H9 (cell line): ENCODE measurements around the gene EHBP1. TPM values are rescaled to one million over a fixed set of nuclear protein-coding genes. Genes with fewer than 3 reads are reported as not detected.

Experiments
- DNase-seq: peaks from one replicate; pipeline ENCODE4 v3.0.0-alpha.2; 2017
- H2AFZ ChIP-seq: one replicate; pipeline ENCODE4 v1.6.1; 2013; ENCODE audit warnings: mild to moderate bottlenecking, low read length, control low read depth, moderate library complexity
- H2AK5ac ChIP-seq: 2 replicates; pipeline ENCODE4 v1.6.1; 2013; ENCODE audit warnings: low read length, control low read depth, mixed read lengths; ENCODE audit not compliant: insufficient read length
- H2BK120ac ChIP-seq: one replicate; pipeline ENCODE4 v1.6.1; 2013; ENCODE audit warnings: low read depth, mild to moderate bottlenecking, low read length, control low read depth, inconsistent platforms; ENCODE audit not compliant: poor library complexity, severe bottlenecking
- H2BK12ac ChIP-seq: 2 replicates; pipeline ENCODE4 v1.6.1; 2013; ENCODE audit warnings: low read length, control low read depth, mixed read lengths, low read depth; ENCODE audit not compliant: insufficient read length
- H2BK15ac ChIP-seq: 2 replicates; pipeline ENCODE4 v1.6.1; 2013; ENCODE audit warnings: low read depth, low read length, control low read depth
- H2BK20ac ChIP-seq: one replicate; pipeline ENCODE4 v1.6.1; 2013; ENCODE audit warnings: low read depth, mild to moderate bottlenecking, low read length, control low read depth, inconsistent platforms; ENCODE audit not compliant: poor library complexity, severe bottlenecking
- H2BK5ac ChIP-seq: 2 replicates; pipeline ENCODE4 v1.6.1; 2013; ENCODE audit warnings: low read length, control low read depth, mixed read lengths; ENCODE audit not compliant: insufficient read length
- H3K14ac ChIP-seq: 2 replicates; pipeline ENCODE4 v1.6.1; 2013; ENCODE audit warnings: low read length, control low read depth; ENCODE audit not compliant: insufficient read depth
- H3K18ac ChIP-seq: 2 replicates; pipeline ENCODE4 v1.6.1; 2013; ENCODE audit warnings: low read depth, mild to moderate bottlenecking, mixed read lengths, low read length, control low read depth; ENCODE audit not compliant: insufficient read length
- H3K23ac ChIP-seq: 2 replicates; pipeline ENCODE4 v1.6.1; 2013; ENCODE audit warnings: low read length, control low read depth, mixed read lengths, low read depth; ENCODE audit not compliant: insufficient read length
- H3K23me2 ChIP-seq: 2 replicates; pipeline ENCODE4 v1.6.1; 2013; ENCODE audit warnings: low read depth, mild to moderate bottlenecking, mixed read lengths, low read length, control low read depth; ENCODE audit not compliant: insufficient read length, poor library complexity, severe bottlenecking
- H3K27ac ChIP-seq: 2 replicates; pipeline ENCODE4 v1.5.1; 2013; ENCODE audit warnings: low read length, control low read depth, mixed read lengths, low read depth; ENCODE audit not compliant: insufficient read length
- H3K27me3 ChIP-seq: 2 replicates; pipeline ENCODE4 v1.6.1; 2013; ENCODE audit warnings: low read length, control low read depth, inconsistent platforms; ENCODE audit not compliant: insufficient read depth
- H3K4ac ChIP-seq: 2 replicates; pipeline ENCODE4 v1.6.1; 2013; ENCODE audit warnings: low read depth, mild to moderate bottlenecking, control low read depth, inconsistent platforms, low read length, moderate library complexity
- H3K4me1 ChIP-seq: 2 replicates; pipeline ENCODE4 v1.6.1; 2013; ENCODE audit warnings: low read length, control low read depth, inconsistent platforms; ENCODE audit not compliant: insufficient read depth
- H3K4me2 ChIP-seq: 2 replicates; pipeline ENCODE4 v1.6.1; 2013; ENCODE audit warnings: low read length, control low read depth, mixed read lengths; ENCODE audit not compliant: insufficient read length, insufficient read depth
- H3K56ac ChIP-seq: 2 replicates; pipeline ENCODE4 v1.6.1; 2013; ENCODE audit warnings: low read depth, mild to moderate bottlenecking, mixed read lengths, low read length, control low read depth; ENCODE audit not compliant: insufficient read length
- H3K79me1 ChIP-seq: 2 replicates; pipeline ENCODE4 v1.6.1; 2013; ENCODE audit warnings: low read depth, mild to moderate bottlenecking, moderate library complexity, low read length, control low read depth, inconsistent platforms; ENCODE audit not compliant: insufficient read depth, poor library complexity, severe bottlenecking
- H3K79me2 ChIP-seq: 2 replicates; pipeline ENCODE4 v1.6.1; 2013; ENCODE audit warnings: low read length, control low read depth, inconsistent platforms; ENCODE audit not compliant: insufficient read depth
- H3K9ac ChIP-seq: 2 replicates; pipeline ENCODE4 v1.6.1; 2013; ENCODE audit warnings: low read length, control low read depth, mixed read lengths; ENCODE audit not compliant: insufficient read length; ENCODE audit errors: extremely low read depth
- H3K9me3 ChIP-seq: one replicate; pipeline ENCODE4 v1.6.1; 2013; ENCODE audit warnings: low read depth, low read length, inconsistent platforms; ENCODE audit not compliant: control insufficient read depth
- H3T11ph ChIP-seq: one replicate; pipeline ENCODE4 v1.6.1; 2013; ENCODE audit warnings: mild to moderate bottlenecking, low read length, control low read depth, inconsistent platforms
- H4K20me1 ChIP-seq: one replicate; pipeline ENCODE4 v1.6.1; 2013; ENCODE audit not compliant: control insufficient read depth, insufficient read length, insufficient read depth
- H4K5ac ChIP-seq: 2 replicates; pipeline ENCODE4 v1.6.1; 2013; ENCODE audit warnings: low read depth, mild to moderate bottlenecking, mixed read lengths, low read length, control low read depth; ENCODE audit not compliant: insufficient read length
- H4K8ac ChIP-seq: replicated peaks from 2 replicates; pipeline ENCODE4 v1.6.1; 2013; ENCODE audit warnings: low read length, control low read depth, mixed read lengths, low read depth; ENCODE audit not compliant: insufficient read length
- H4K91ac ChIP-seq: 2 replicates; pipeline ENCODE4 v1.6.1; 2013; ENCODE audit warnings: low read depth, mild to moderate bottlenecking, moderate library complexity, mixed read lengths, low read length, control low read depth; ENCODE audit not compliant: insufficient read length
- H3K27ac Mint-ChIP-seq, 3 experiments: 2 replicates in 2 of 3; 3 replicates in 1 of 3; pipeline ENCODE4 v1.8.0; 2020 to 2021; ENCODE audit warnings: mixed read lengths in 3 of 3, mild to moderate bottlenecking in 1 of 3, moderate library complexity in 1 of 3
- H3K27me3 Mint-ChIP-seq: 2 replicates; pipeline ENCODE4 v1.8.0; 2021; ENCODE audit warnings: low read depth, mild to moderate bottlenecking, moderate library complexity, mixed read lengths
- H3K36me3 Mint-ChIP-seq, 3 experiments: 2 replicates in 2 of 3; 3 replicates in 1 of 3; pipeline ENCODE4 v1.8.0; 2020 to 2021; ENCODE audit warnings: low read depth in 3 of 3, mixed read lengths in 3 of 3; ENCODE audit not compliant: insufficient read depth in 1 of 3
- H3K4me1 Mint-ChIP-seq, 2 experiments: 2 replicates each; pipeline ENCODE4 v1.8.0; 2020; ENCODE audit warnings: mixed read lengths in 2 of 2
- H3K4me3 Mint-ChIP-seq, 2 experiments: 2 replicates in 1 of 2; 3 replicates in 1 of 2; pipeline ENCODE4 v1.8.0; 2020 to 2021; ENCODE audit warnings: mild to moderate bottlenecking in 2 of 2, mixed read lengths in 2 of 2, moderate library complexity in 1 of 2
- H3K9me3 Mint-ChIP-seq, 2 experiments: 2 replicates in 1 of 2; 3 replicates in 1 of 2; pipeline ENCODE4 v1.8.0; 2020; ENCODE audit warnings: mild to moderate bottlenecking in 2 of 2, mixed read lengths in 2 of 2, moderate library complexity in 1 of 2
- CTCF ChIP-seq: fragments of 200-600 bp; sonication (generic); conservative IDR thresholded peaks from 3 replicates; pipeline ENCODE4 v1.8.0; 2021; ENCODE audit warnings: antibody characterized with exemption, mild to moderate bottlenecking
- WGBS: extraction: QIAGEN DNeasy Blood & Tissue Kit; methylation state at CpG from one replicate; pipeline ENCODE4 v1.1.7; 2013; ENCODE audit warnings: missing lambda C conversion rate, low lambda C conversion rate, mixed read lengths; ENCODE audit not compliant: insufficient read length; ENCODE audit errors: extremely low coverage; 5-methylcytosine and 5-hydroxymethylcytosine counted together
- total RNA-seq: library from RNA; stranded (reverse); gene quantifications from 2 replicates; pipeline ENCODE4 v1.2.1, GENCODE V29; 2021

The EHBP1 gene
- total RNA-seq, 1 experiment from 2014 or later, result 35.6 TPM

GRCh38 chr2:63051042-63051794, 345.7 kb downstream of the EHBP1 start:
- Histone ChIP-seq H3K79me2 (no peaks in the 10 kb centered on the region), H2BK12ac (no peak overlapping the region), H3K9me3 (no peaks in the 10 kb centered on the region), H3K79me1 (no peaks in the 10 kb centered on the region), H4K91ac (no peak overlapping the region), H3K14ac (no peak overlapping the region), H3K23ac (no peak overlapping the region), H2BK5ac (no peak overlapping the region), H3K4me2 (peak overlapping the region; percentile 66), H2BK20ac (no peak overlapping the region), H2BK120ac (no peak overlapping the region), H3K18ac (no peak overlapping the region), H4K5ac (no peak overlapping the region), H3K56ac (no peak overlapping the region), H4K8ac (no peak overlapping the region), H3K4me1 (peaks cover 5% of the 10 kb centered on the region; the same call in 1 of the 2 replicates), H3K4ac (no peak overlapping the region), H2BK15ac (no peak overlapping the region), H4K20me1 (peaks cover 5% of the 10 kb centered on the region), H3K27ac (no peak overlapping the region), H2AFZ (no peak overlapping the region), H2AK5ac (no peak overlapping the region), H3K27me3 (peaks cover 65% of the 10 kb centered on the region), H3K23me2 (peaks cover 53% of the 10 kb centered on the region), H3T11ph (no peak overlapping the region), H3K9ac (peak overlapping the region; percentile 42)
- TF ChIP-seq CTCF, result peak; percentile 33; the same call in 1 of the 3 replicates
- Mint-ChIP-seq H3K4me3 (peak overlapping the region; percentile 62 to 87), H3K4me1 (peaks cover 63 to 71% of the 10 kb centered on the region in 2 experiments), H3K27ac (no peak overlapping the region), H3K9me3 (peaks cover 2 to 6% of the 10 kb centered on the region in 2 experiments; a peak in 3 of 5 replicates), H3K27me3 (peaks cover 95% of the 10 kb centered on the region), H3K36me3 (no peaks in the 10 kb centered on the region; a peak in 2 of 7 replicates)
- peak; percentile 75 for DNase-seq
- WGBS, result no CpG with 5 or more reads among the region's 42 CpGs
